Measurements from ENCODE around the gene FAM20C. TPM values are rescaled to one million over a fixed set of nuclear protein-coding genes. Genes with fewer than 3 reads are reported as not detected.

The FAM20C gene
- total RNA-seq, 2 experiments from 2014 or later, result not detected

GRCh38 chr7:255038-255435 is 62.7 kb downstream of the FAM20C start:
- TF ChIP-seq CTCF (conservative IDR thresholded peaks at IDR 0.05; ENCODE audit: low read length) (no peak), EZH2phosphoT487 (IDR thresholded peaks at IDR 0.05; ENCODE audit: borderline replicate concordance, low read depth, low read length) (no peak)
- Histone ChIP-seq H3K4me2 (ENCODE audit: low read length) (no peak overlapping the region), H4K20me1 (ENCODE audit: insufficient read depth, low read length) (no peaks in the 10 kb centered on the region), H3K9me3 (ENCODE audit: low read length) (no peaks in the 10 kb centered on the region), H3K4me3 (ENCODE audit: low read depth, low read length, poor library complexity, severe bottlenecking) (no peak overlapping the region), H3K36me3 (ENCODE audit: insufficient read depth, low read length) (no peaks in the 10 kb centered on the region), H3K79me2 (ENCODE audit: insufficient read depth, low read depth, low read length) (no peaks in the 10 kb centered on the region), H3K27ac (ENCODE audit: low read depth, low read length, poor library complexity, severe bottlenecking) (no peak overlapping the region), H2AFZ (ENCODE audit: low read length) (no peak overlapping the region), H3K9me2 (ENCODE audit: insufficient read depth, low read length) (no peaks in the 10 kb centered on the region), H3K4me1 (ENCODE audit: insufficient read depth, low read length, poor library complexity, severe bottlenecking) (no peaks in the 10 kb centered on the region)
- CTCF ChIA-PET (ENCODE audit: unreplicated experiment), result no interaction called here
- BruUV-seq (replicated peaks), result no TSS peak
- no peak for DNase-seq (ENCODE audit: low spot score)
- intact Hi-C loops (cut with micrococcal nuclease; ENCODE audit: unreplicated experiment), result no loop called here
- POLR2A ChIA-PET, result no interaction called here

GRCh38 chr7:255721-256361 is 63.5 kb downstream of the FAM20C start:
- TF ChIP-seq CTCF (conservative IDR thresholded peaks at IDR 0.05; ENCODE audit: low read length), result no peak
- no peak for TF ChIP-seq EZH2phosphoT487 (IDR thresholded peaks at IDR 0.05; ENCODE audit: borderline replicate concordance, low read depth, low read length)
- Histone ChIP-seq H3K36me3 (ENCODE audit: insufficient read depth, low read length) (no peaks in the 10 kb centered on the region), H4K20me1 (ENCODE audit: insufficient read depth, low read length) (no peaks in the 10 kb centered on the region), H3K27ac (ENCODE audit: low read depth, low read length, poor library complexity, severe bottlenecking) (no peak overlapping the region), H3K9me3 (ENCODE audit: low read length) (no peaks in the 10 kb centered on the region), H3K4me2 (ENCODE audit: low read length) (no peak overlapping the region), H3K4me1 (ENCODE audit: insufficient read depth, low read length, poor library complexity, severe bottlenecking) (no peaks in the 10 kb centered on the region), H2AFZ (ENCODE audit: low read length) (no peak overlapping the region), H3K9me2 (ENCODE audit: insufficient read depth, low read length) (no peaks in the 10 kb centered on the region), H3K79me2 (ENCODE audit: insufficient read depth, low read depth, low read length) (no peaks in the 10 kb centered on the region), H3K4me3 (ENCODE audit: low read depth, low read length, poor library complexity, severe bottlenecking) (no peak overlapping the region)
- no TSS peak for BruUV-seq (replicated peaks)
- POLR2A ChIA-PET, result no interaction called here
- intact Hi-C loops (cut with micrococcal nuclease; ENCODE audit: unreplicated experiment), result no loop called here
- no peak for DNase-seq (ENCODE audit: low spot score)
- CTCF ChIA-PET (ENCODE audit: unreplicated experiment), result no interaction called here

- Histone ChIP-seq H3K4me3 (ENCODE audit: low read depth, low read length, poor library complexity, severe bottlenecking) (no peak overlapping the region), H3K79me2 (ENCODE audit: insufficient read depth, low read depth, low read length) (no peaks in the 10 kb centered on the region), H3K27ac (ENCODE audit: low read depth, low read length, poor library complexity, severe bottlenecking) (no peak overlapping the region), H4K20me1 (ENCODE audit: insufficient read depth, low read length) (no peaks in the 10 kb centered on the region), H3K36me3 (ENCODE audit: insufficient read depth, low read length) (no peaks in the 10 kb centered on the region), H3K4me2 (ENCODE audit: low read length) (no peak overlapping the region), H3K9me2 (ENCODE audit: insufficient read depth, low read length) (no peaks in the 10 kb centered on the region), H3K4me1 (ENCODE audit: insufficient read depth, low read length, poor library complexity, severe bottlenecking) (no peaks in the 10 kb centered on the region), H3K9me3 (ENCODE audit: low read length) (peaks cover 6% of the 10 kb centered on the region), H2AFZ (ENCODE audit: low read length) (no peak overlapping the region)
- intact Hi-C loops (cut with micrococcal nuclease; ENCODE audit: unreplicated experiment), result no loop called here
- BruUV-seq (replicated peaks), result no TSS peak
- no peak for DNase-seq (ENCODE audit: low spot score)
- POLR2A ChIA-PET, result no interaction called here
- CTCF ChIA-PET (ENCODE audit: unreplicated experiment), result no interaction called here
- TF ChIP-seq EZH2phosphoT487 (IDR thresholded peaks at IDR 0.05; ENCODE audit: borderline replicate concordance, low read depth, low read length) (no peak), CTCF (conservative IDR thresholded peaks at IDR 0.05; ENCODE audit: low read length) (no peak)
These were observed 64.1 kb downstream of the FAM20C start for GRCh38 chr7:256461-256940.
